Karpas-422 (cell line): ENCODE measurements around the gene E2F4. TPM values are rescaled to one million over a fixed set of nuclear protein-coding genes. Genes with fewer than 3 reads are reported as not detected.

Experiments used
- DNase-seq: peaks from one replicate; pipeline ENCODE4 v3.0.0-alpha.2; 2015
- H2AFZ ChIP-seq: fragments of 200-600 bp; sonication (generic); 2 replicates; pipeline ENCODE4 v1.6.1; 2014; ENCODE audit warnings: antibody characterized with exemption, low read length, mixed read lengths
- H3K27ac ChIP-seq: fragments of 200-600 bp; sonication (generic); 2 replicates; pipeline ENCODE4 v1.5.1; 2014; ENCODE audit warnings: mild to moderate bottlenecking, low read length, moderate library complexity
- H3K27me3 ChIP-seq: fragments of 200-600 bp; sonication (generic); 2 replicates; pipeline ENCODE4 v1.6.1; 2014; ENCODE audit warnings: low read length, mixed read lengths
- H3K36me3 ChIP-seq: fragments of 200-600 bp; sonication (generic); 2 replicates; pipeline ENCODE4 v1.6.1; 2014; ENCODE audit warnings: low read length, mixed read lengths; ENCODE audit not compliant: insufficient read depth
- H3K4me1 ChIP-seq: fragments of 200-600 bp; sonication (generic); 2 replicates; pipeline ENCODE4 v1.6.1; 2014; ENCODE audit warnings: mild to moderate bottlenecking, low read length, mixed read lengths
- H3K4me2 ChIP-seq: fragments of 200-600 bp; sonication (generic); 2 replicates; pipeline ENCODE4 v1.6.1; 2014; ENCODE audit warnings: low read length, low read depth, mild to moderate bottlenecking; ENCODE audit not compliant: poor library complexity, severe bottlenecking
- H3K4me3 ChIP-seq: fragments of 200-600 bp; sonication (generic); 2 replicates; pipeline ENCODE4 v1.5.1; 2014; ENCODE audit warnings: mild to moderate bottlenecking, antibody characterized with exemption, low read length, mixed read lengths
- H3K79me2 ChIP-seq: fragments of 200-600 bp; sonication (generic); 2 replicates; pipeline ENCODE4 v1.6.1; 2014; ENCODE audit warnings: mild to moderate bottlenecking, low read length, mixed read lengths
- H3K9ac ChIP-seq: fragments of 200-600 bp; sonication (generic); 2 replicates; pipeline ENCODE4 v1.6.0; 2014; ENCODE audit warnings: low read length
- H3K9me2 ChIP-seq: fragments of 200-600 bp; sonication (generic), shearing (Covaris generic); replicated peaks from 2 replicates; pipeline ENCODE4 v1.6.0; 2014; ENCODE audit warnings: mild to moderate bottlenecking, low read length, moderate library complexity; ENCODE audit not compliant: insufficient read depth
- H3K9me3 ChIP-seq: fragments of 300-700, 200-600 bp; sonication (generic); 2 replicates; pipeline ENCODE4 v1.6.1; 2014; ENCODE audit warnings: low read length, mixed read lengths
- H4K20me1 ChIP-seq: fragments of 200-600 bp; sonication (generic); 2 replicates; pipeline ENCODE4 v1.6.1; 2014; ENCODE audit warnings: mild to moderate bottlenecking, antibody characterized with exemption, low read length, low read depth; ENCODE audit not compliant: insufficient read depth
- total RNA-seq: library from RNA; depleted of rRNA; stranded (reverse); fragments of >200 nt; shearing (Covaris generic); gene quantifications from 2 replicates; pipeline ENCODE4 v1.2.3, GENCODE V29; 2014; ENCODE audit warnings: low replicate concordance

The E2F4 gene
- total RNA-seq, 1 experiment from 2014 or later: 109 TPM

DNA sequence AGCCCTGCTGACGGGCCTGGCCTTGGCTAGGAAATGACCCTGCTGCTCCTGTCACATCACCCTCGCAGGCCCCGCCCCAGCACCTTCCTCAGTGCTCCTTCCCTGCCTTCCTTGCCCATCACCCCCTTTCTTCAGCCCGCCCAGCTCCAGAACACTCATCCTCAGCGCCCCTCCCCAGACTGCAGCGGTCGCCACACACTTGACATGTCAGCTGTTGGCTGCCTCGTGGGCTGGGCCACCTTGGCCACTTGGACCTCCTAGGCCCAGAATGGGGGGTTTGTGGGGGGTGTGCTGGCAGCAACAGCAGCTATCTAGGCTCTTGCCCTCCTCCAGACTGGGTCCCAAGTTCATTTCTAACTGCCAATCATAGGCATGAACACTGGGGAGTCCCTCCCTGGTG, 17.6 kb downstream of the E2F4 start:
- no peak for DNase-seq
- Histone ChIP-seq H3K9ac (no peak overlapping the region), H2AFZ (no peak overlapping the region), H3K36me3 (no peaks in the 10 kb centered on the region), H3K4me3 (no peak overlapping the region), H3K9me3 (no peaks in the 10 kb centered on the region), H4K20me1 (peaks cover 4% of the 10 kb centered on the region; the same call in 1 of the 2 replicates), H3K79me2 (no peaks in the 10 kb centered on the region), H3K4me1 (no peaks in the 10 kb centered on the region), H3K4me2 (no peak overlapping the region), H3K9me2 (no peaks in the 10 kb centered on the region), H3K27ac (no peak overlapping the region), H3K27me3 (no peaks in the 10 kb centered on the region)

DNA sequence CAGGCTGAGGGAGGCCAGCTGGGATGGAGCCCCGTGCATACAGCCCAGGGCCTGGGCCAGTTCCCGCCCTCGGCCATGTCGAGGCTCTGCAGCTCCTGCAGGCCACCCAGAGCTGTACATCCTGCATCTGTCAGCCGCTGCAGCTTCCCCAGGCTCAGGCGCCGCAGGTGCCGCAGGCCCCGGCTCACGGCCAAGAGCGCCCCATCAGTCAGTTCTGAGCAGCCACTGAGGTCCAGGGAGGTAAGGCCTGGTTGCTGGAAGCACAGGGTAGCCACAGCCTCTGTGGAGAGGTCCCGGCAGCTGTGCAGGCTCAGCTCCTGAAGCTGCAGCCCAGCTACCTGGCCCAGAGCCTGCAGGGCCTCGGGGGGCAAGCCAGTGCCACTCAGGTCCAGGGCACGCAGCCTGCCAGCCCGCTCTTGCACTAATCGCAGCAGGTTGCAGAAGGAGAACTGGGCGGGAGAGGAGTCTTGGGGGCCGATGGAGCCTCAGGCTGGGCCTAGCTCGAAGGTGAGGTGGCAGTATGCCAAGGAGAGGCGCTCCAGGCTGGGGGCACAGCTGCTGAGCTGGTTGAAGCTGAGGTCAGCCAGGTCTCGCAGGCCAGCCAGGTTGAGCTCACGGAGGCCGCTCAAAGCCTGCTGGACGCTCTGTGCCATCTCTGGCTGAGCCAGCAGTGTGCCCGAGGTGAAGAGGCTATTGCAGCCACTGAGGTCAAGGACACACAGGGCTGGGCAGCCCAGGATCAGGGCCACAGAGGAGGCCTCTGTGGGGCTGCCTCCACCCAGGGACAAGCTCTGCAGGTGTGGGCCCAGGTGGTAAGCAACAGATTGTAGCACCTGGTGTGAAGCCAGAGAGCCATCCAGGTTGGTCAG, 18.3 kb downstream of the E2F4 start:
- no peak for DNase-seq
- no peaks in the 10 kb centered on the region for H3K4me1 ChIP-seq
- H3K9me2 ChIP-seq: no peaks in the 10 kb centered on the region
- H3K9ac ChIP-seq: no peak overlapping the region
- H3K79me2 ChIP-seq: no peaks in the 10 kb centered on the region
- no peaks in the 10 kb centered on the region for H3K36me3 ChIP-seq
- H3K27ac ChIP-seq: no peak overlapping the region
- H2AFZ ChIP-seq: no peak overlapping the region
- no peaks in the 10 kb centered on the region for H3K9me3 ChIP-seq
- no peak overlapping the region for H3K4me3 ChIP-seq
- H3K27me3 ChIP-seq: no peaks in the 10 kb centered on the region
- H3K4me2 ChIP-seq: no peak overlapping the region
- peaks cover 4% of the 10 kb centered on the region; the same call in 1 of the 2 replicates for H4K20me1 ChIP-seq

DNA sequence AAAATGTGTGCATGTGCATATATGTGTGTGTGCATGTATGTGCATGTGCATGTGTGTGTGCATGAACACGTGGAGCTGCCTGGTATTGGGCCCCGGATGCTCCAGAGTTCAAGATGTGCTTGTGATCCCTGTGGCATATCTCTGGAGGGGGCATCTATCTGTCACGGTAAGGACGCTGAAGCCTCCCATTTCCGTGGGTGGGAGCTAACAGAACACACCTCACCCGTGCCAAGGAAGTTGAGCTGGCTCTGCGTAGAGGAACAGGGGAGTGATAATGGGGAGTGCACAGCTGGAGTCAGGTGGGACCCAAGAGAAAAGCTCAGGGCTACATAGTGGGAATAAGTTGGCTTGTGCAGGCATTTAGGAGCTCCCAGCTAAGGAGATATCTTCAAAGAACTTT, 19.7 kb downstream of the E2F4 start:
- no peak overlapping the region for H3K9ac ChIP-seq

DNA sequence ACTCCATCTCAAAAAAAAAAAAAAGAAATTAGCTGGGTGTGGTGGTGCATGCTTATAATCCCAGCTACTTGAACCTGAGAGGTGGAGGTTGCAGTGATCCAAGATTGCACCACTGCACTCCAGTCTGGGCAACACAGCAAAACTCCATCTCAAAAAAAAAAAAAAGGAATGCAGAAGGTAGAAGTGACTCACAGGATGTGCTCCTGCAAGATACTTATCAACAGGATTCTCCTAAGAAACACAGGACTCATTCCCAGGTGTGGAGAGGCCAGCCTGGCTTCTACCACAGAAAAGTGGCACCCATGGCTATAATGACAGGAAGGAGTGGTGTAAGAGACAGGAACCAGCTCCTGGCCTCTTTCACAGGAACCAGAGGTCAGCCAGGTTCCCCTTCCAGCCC, 20.8 kb downstream of the E2F4 start:
- H3K9me2 ChIP-seq: no peaks in the 10 kb centered on the region
- H3K4me3 ChIP-seq: no peak overlapping the region
- no peaks in the 10 kb centered on the region for H3K36me3 ChIP-seq
- no peak overlapping the region for H3K9ac ChIP-seq
- H3K4me2 ChIP-seq: no peak overlapping the region
- H3K4me1 ChIP-seq: no peaks in the 10 kb centered on the region
- H3K27ac ChIP-seq: no peak overlapping the region
- DNase-seq: no peak
- H4K20me1 ChIP-seq: peaks cover 4% of the 10 kb centered on the region; the same call in 1 of the 2 replicates
- H3K27me3 ChIP-seq: no peaks in the 10 kb centered on the region
- H2AFZ ChIP-seq: no peak overlapping the region
- H3K9me3 ChIP-seq: no peaks in the 10 kb centered on the region
- H3K79me2 ChIP-seq: no peaks in the 10 kb centered on the region

More for the DNA sequence above, 19.7 kb downstream of the E2F4 start:
- no peak for DNase-seq
- no peaks in the 10 kb centered on the region for H3K4me1 ChIP-seq
- no peaks in the 10 kb centered on the region for H3K36me3 ChIP-seq
- H3K9me2 ChIP-seq: no peaks in the 10 kb centered on the region
- H3K79me2 ChIP-seq: no peaks in the 10 kb centered on the region
- H4K20me1 ChIP-seq: peaks cover 4% of the 10 kb centered on the region; the same call in 1 of the 2 replicates
- no peak overlapping the region for H3K4me2 ChIP-seq
- no peak overlapping the region for H3K27ac ChIP-seq
- no peaks in the 10 kb centered on the region for H3K27me3 ChIP-seq
- no peaks in the 10 kb centered on the region for H3K9me3 ChIP-seq
- no peak overlapping the region for H3K4me3 ChIP-seq
- H2AFZ ChIP-seq: no peak overlapping the region

DNA sequence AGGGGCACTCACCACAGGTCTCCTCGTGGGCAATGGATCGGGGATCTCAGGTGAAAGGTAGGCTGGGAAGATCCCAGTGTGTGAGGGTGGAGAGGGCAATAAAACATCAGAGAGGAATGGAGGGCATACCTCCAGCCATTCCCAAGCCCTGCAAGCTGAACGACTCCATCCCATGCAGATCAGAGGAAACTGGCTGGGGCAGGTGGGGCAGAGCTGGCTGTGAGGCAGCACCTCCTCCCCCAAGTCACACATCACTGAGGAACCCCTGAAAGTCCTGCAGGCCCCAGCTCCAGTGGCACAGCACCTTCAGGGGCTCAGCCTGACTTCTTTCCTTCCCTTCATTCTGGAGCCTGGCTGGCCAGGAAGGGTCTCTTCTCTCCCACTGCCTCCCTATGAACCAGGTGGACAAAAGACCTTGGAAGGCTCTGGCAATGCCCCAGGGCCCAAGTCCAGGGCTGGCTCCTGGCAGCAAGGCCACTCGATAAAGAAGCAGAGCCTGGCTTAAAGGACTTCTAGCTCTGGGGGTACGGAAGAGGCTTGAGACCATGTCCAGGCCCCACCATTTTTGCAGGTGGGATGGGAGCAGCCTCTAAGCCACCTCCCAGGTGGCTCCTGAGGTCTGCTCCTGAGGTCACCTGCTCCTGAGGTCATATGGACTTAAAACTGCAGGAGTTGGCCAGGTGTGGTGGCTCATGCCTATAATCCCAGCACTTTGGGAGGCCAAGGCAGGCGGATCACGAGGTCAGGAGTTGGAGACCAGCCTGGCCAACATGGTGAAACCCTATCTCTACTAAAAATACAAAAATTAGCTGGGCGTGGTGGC, 21.5 kb downstream of the E2F4 start:
- Histone ChIP-seq H3K9me3 (no peaks in the 10 kb centered on the region), H3K4me2 (no peak overlapping the region), H3K9ac (no peak overlapping the region), H3K36me3 (no peaks in the 10 kb centered on the region), H3K27ac (no peak overlapping the region), H3K9me2 (no peaks in the 10 kb centered on the region), H3K4me3 (no peak overlapping the region), H3K79me2 (no peaks in the 10 kb centered on the region), H4K20me1 (peaks cover 4% of the 10 kb centered on the region; the same call in 1 of the 2 replicates), H3K4me1 (no peaks in the 10 kb centered on the region), H3K27me3 (no peaks in the 10 kb centered on the region), H2AFZ (no peak overlapping the region)
- DNase-seq: no peak

DNA sequence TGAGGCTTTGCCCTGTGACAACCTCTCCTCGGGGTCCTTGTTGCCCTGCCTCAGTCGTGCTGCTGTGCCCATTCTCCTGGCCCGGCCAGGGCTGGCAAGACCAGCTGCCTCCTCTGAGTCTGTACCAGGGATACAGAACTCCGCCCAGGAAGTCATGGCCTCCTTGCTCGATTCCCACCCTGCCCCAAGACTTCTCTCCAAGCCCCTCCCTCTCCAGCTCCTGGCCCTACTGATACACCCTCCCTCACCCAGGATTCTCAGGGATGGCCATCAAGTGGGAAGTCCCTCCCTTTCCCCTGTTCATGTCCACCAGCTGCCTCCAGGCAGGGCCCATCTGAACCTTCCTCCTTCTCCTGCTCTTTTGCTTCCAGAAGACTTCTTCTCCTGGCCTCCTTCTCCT, 23.8 kb downstream of the E2F4 start:
- H2AFZ ChIP-seq: no peak overlapping the region
- no peaks in the 10 kb centered on the region for H3K36me3 ChIP-seq
- no peak overlapping the region for H3K4me3 ChIP-seq
- H3K27ac ChIP-seq: no peak overlapping the region
- H3K4me1 ChIP-seq: no peaks in the 10 kb centered on the region
- DNase-seq: no peak
- no peak overlapping the region for H3K9ac ChIP-seq
- no peaks in the 10 kb centered on the region for H4K20me1 ChIP-seq
- H3K79me2 ChIP-seq: no peaks in the 10 kb centered on the region
- H3K9me3 ChIP-seq: no peaks in the 10 kb centered on the region
- no peak overlapping the region for H3K4me2 ChIP-seq
- no peaks in the 10 kb centered on the region for H3K9me2 ChIP-seq
- H3K27me3 ChIP-seq: no peaks in the 10 kb centered on the region

DNA sequence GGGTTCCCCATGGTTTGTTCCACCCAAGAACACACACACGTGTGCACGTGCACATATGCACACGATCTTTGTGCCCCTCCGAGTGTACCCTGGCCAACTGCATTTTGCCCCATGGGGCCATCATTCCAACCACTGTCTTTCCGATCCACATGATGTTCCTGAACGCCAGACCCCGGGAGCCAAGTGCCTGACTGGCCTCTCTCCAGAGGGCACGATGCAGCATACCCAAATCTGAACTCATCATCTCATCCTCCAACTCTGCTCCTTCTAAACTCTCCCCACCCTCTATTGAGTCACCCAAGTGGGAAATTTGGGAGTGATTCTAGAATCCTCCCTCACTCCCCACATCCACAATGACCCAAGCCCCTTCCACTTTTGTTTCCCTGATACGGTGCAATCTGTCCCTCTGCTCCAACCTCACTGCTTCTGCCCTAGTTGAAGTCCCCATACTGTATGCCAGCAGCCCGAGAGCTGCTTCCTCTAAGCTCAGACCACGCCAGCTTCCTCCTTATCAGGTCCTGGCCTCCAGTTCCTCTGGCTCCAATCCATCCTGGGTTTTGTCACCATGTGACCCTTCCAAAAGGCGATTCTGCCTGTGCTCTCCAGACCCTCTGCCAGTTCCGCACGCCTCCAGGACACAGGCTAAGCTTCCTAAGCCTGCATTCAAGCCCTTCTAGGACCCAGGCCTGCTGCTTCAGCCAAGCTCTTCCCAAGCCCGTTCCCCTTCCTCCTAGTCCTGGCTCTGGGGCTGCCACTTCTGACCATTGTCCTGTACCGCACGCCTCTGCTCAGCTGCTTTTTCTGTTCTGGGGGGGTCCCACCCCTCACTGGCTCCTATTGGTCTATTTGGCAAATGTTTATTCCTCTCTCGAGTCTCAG, 24.9 kb downstream of the E2F4 start:
- Histone ChIP-seq H3K9me2 (no peaks in the 10 kb centered on the region), H3K36me3 (no peaks in the 10 kb centered on the region), H3K27me3 (no peaks in the 10 kb centered on the region), H3K4me3 (no peak overlapping the region), H3K27ac (no peak overlapping the region), H3K9ac (no peak overlapping the region), H3K4me1 (no peaks in the 10 kb centered on the region), H3K9me3 (no peaks in the 10 kb centered on the region), H3K4me2 (no peak overlapping the region), H4K20me1 (no peaks in the 10 kb centered on the region), H2AFZ (no peak overlapping the region), H3K79me2 (no peaks in the 10 kb centered on the region)
- no peak for DNase-seq
